NCI-H82 (cell line): Measurements from ENCODE around the gene CATSPER3.

ENCODE experiments used
- DNase-seq: peaks from one replicate; lab custom pipeline; 2025; lab: John Stamatoyannopoulos, UW

The CATSPER3 gene

GRCh38 chr5:135041726-135042125, 74.0 kb downstream of the CATSPER3 start:
- DNase-seq = no peak

- peak; percentile 4 for DNase-seq
Measured at GRCh38 chr5:135042595-135042994, 74.9 kb downstream of the CATSPER3 start.

GRCh38 chr5:135045488-135045887, 77.8 kb downstream of the CATSPER3 start:
- no peak for DNase-seq

GRCh38 chr5:135046661-135047346, 79.1 kb downstream of the CATSPER3 start:
- DNase-seq = no peak

- no peak for DNase-seq
Measured at GRCh38 chr5:135047347-135047695, 79.6 kb downstream of the CATSPER3 start.

GRCh38 chr5:135048286-135048685, 80.6 kb downstream of the CATSPER3 start:
- DNase-seq = no peak

GRCh38 chr5:135048930-135049329, 81.2 kb downstream of the CATSPER3 start:
- DNase-seq = no peak

- no peak for DNase-seq
Measured at GRCh38 chr5:135050244-135050767, 82.6 kb downstream of the CATSPER3 start.

GRCh38 chr5:135051399-135051798, 83.7 kb downstream of the CATSPER3 start:
- no peak for DNase-seq

- DNase-seq = no peak
Measured at GRCh38 chr5:135051872-135052271, 84.2 kb downstream of the CATSPER3 start.

GRCh38 chr5:135052511-135053145, 84.9 kb downstream of the CATSPER3 start:
- no peak for DNase-seq

GRCh38 chr5:135053278-135053677, 85.6 kb downstream of the CATSPER3 start:
- DNase-seq = no peak

GRCh38 chr5:135053989-135054388, 86.3 kb downstream of the CATSPER3 start:
- no peak for DNase-seq

- DNase-seq = no peak
Measured at GRCh38 chr5:135054546-135054945, 86.8 kb downstream of the CATSPER3 start.

- no peak for DNase-seq
Measured at GRCh38 chr5:135055396-135055795, 87.7 kb downstream of the CATSPER3 start.

GRCh38 chr5:135056316-135057030, 88.8 kb downstream of the CATSPER3 start:
- no peak for DNase-seq

- DNase-seq = no peak
Measured at GRCh38 chr5:135057233-135057632, 89.5 kb downstream of the CATSPER3 start.

GRCh38 chr5:135058331-135058732, 90.6 kb downstream of the CATSPER3 start:
- DNase-seq = peak; percentile 43

- no peak for DNase-seq
Measured at GRCh38 chr5:135059000-135059923, 91.6 kb downstream of the CATSPER3 start.

GRCh38 chr5:135060021-135060420, 92.3 kb downstream of the CATSPER3 start:
- no peak for DNase-seq

- no peak for DNase-seq
Measured at GRCh38 chr5:135061001-135061400, 93.3 kb downstream of the CATSPER3 start.
